GM18861 (cell line): ENCODE data around the gene KLHL41.
"Not testable (repeated sequence)": the region's sequence is repeated elsewhere in the genome, so short reads cannot be mapped to it uniquely, and the experiment has no call there.

Source experiments
- ATAC-seq: cut with Tn5 transposase; IDR thresholded peaks from one replicate; pipeline ENCODE4 v1.9.1; 2021; ENCODE audit not compliant: unreplicated experiment

The KLHL41 gene

DNA sequence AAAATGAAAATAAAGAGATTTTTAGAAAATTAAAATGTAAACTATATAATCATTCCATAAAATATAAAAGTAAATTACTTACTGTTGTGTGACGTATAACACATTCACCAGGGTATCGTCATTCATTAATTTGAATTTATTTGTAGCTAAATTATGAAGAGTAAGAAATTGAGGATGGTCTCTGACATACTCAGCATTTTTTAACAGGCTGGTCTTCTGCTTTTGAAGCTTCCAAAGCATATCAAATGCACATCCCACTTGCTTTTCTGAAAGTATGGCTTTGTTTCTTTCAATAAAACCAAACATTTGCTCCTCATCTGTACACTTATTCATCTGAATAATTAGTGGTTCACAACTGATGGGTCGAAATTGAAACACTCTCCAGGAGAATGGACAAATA is 62.1 kb downstream of the KLHL41 start:
- no peak for ATAC-seq

DNA sequence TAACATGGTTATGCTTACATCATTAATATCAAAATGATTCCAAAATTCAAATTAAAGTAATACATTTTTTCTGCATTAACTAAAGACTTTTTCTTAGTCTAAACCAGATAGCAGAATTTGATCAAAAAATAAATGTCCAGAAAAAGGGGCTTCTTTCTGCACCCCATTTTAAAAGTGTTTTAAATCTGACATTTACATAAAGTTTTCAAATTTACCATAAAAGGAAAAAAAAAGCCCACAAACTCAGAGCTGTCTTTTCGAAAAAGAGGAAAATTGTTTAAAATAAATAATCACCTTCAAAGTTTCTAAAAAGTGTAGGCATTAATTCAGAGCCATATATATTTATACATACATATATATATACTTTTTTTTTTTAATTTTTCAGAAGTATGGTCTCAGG is 62.7 kb downstream of the KLHL41 start:
- ATAC-seq, result no peak

DNA sequence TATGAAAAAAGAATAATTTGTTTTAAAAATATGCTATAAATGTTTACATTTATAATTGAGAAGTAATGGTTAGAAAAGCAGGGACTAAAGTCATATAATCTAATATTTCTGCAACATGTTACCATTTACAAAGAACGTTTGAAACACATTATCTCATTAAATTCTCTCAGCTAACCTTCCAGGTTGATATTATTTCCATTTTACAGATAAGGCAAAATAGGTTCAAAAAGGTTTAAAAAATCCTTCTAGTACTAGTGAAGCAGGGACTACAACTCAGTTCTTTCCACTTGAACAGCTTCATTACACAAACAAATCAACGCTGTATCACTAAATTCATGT is 63.3 kb downstream of the KLHL41 start:
- ATAC-seq, result no peak

DNA sequence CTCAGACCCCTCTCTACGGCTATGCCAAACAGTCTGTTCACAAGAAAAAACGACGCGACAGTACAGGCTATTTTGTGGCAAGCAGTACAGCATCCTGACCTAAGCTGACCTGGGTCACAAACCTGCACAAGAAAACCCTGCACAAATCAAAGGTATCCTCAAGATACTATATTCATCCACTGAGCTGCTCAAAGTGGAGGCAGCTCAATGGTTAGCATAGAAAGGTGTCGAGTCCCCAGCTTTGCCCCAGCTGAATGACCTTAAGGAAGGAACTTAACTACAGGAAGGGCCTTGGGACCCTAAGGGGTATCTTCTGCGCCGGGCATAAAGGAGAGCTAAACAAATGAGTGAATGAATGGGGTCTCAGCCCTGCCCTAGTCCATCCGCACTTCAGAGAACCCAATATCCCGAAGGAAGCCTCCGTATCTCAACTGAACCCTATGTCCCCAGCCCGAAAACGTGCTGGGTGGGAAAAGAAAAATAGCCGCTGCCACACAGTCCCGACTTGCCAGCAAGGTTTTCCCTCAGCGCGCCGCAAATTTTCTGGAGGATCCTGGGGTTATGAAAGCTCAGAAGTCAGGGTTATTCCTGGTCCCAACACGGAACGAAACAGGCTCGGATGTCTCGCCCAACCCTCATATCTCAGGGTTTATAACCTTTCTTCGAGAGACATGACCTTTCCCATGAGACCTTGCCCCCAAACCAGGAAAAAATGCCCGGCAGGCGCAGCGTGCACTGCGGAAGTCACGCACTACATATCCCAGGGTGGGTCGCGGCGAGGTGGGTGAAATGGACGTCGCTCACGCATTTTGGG is 63.9 kb downstream of the KLHL41 start, which contains the start of gene FASTKD1:
Gene FASTKD1 (minus strand): TSS at position 706 of the 814 bp plus-strand sequence. CDS start 1,836 bp downstream, outside the sequence.
- peak; percentile 98 for ATAC-seq

DNA sequence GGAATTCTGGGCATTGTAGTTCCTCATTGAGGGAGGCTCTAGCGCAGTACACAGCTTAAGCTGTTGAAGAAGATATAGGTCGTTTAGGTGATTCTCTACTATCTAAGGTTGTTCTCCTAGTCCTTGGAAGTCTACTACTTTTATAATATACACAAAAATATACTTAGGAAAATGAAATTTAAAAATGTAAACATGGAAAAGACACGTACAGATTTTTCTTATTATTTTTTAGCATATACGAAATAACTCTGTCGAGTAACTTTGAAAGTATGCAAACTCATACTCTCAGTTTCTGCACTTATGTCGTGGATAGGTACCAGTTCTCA is 64.4 kb downstream of the KLHL41 start:
- ATAC-seq, result peak; percentile 9

DNA sequence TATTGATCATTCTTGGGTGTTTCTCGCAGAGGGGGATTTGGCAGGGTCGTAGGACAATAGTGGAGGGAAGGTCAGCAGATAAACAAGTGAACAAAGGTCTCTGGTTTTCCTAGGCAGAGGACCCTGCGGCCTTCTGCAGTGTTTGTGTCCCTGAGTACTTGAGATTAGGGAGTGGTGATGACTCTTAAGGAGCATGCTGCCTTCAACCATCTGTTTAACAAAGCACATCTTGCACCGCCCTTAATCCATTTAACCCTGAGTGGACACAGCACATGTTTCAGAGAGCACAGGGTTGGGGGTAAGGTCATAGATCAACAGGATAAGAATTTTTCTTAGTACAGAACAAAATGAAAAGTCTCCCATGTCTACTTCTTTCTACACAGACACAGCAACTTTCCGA is 65.0 kb downstream of the KLHL41 start:
- not testable (repeated sequence) for ATAC-seq

DNA sequence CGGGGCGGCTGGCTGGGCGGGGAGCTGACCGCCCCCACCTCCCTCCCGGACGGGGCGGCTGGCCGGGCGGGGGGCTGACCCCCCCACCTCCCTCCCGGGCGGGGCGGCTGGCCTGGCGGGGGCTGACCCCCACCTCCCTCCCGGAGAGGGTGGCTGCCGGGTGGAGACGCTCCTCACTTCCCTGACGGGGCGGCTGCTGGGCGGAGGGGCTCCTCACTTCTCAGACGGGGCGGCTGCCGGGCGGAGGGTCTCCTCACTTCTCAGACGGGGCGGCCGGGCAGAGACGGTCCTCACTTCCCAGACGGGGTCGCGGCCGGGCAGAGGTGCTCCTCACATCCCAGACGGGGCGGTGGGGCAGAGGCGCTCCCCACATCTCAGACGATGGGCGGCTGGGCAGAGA is 65.8 kb downstream of the KLHL41 start:
- ATAC-seq, result not testable (repeated sequence)
